GM12875 (cell line): Measurements from ENCODE around the gene IGF2BP3.

ENCODE experiments used
- H3K4me3 ChIP-seq: one replicate; pipeline ENCODE4 v1.5.1; 2011; ENCODE audit warnings: low read depth, low read length, control low read depth
- TF ChIP-seq, protein P1 (sequence below): IDR thresholded peaks from 2 replicates; pipeline ENCODE4 v1.5.1; 2011; ENCODE audit warnings: low read depth, mild to moderate bottlenecking, control low read depth, inconsistent platforms, low read length, moderate library complexity, borderline replicate concordance; ENCODE audit not compliant: insufficient read depth

IGF2BP3 gene

DNA sequence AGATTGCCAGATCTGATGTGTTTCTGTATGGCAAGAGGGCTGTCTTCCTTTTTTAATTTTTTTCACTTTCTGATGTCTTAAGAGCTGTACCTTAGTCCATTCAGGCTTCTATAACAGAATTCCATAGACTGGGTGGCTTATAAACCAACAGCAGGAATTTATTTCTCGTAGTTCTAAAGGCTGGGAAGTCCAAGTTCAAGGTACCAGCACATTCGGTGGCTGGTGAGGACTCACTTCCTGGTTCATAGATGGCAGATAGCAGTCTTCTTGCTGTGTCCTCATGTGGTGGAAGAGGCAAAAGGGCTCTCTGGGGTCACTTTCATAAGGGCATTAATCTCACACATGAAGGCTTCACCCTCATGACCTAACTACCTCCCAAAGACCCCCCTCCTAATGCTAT lies 202.9 kb downstream of the IGF2BP3 start:
- H3K4me3 ChIP-seq, result no peak overlapping the region
- TF ChIP-seq, protein P1, sequence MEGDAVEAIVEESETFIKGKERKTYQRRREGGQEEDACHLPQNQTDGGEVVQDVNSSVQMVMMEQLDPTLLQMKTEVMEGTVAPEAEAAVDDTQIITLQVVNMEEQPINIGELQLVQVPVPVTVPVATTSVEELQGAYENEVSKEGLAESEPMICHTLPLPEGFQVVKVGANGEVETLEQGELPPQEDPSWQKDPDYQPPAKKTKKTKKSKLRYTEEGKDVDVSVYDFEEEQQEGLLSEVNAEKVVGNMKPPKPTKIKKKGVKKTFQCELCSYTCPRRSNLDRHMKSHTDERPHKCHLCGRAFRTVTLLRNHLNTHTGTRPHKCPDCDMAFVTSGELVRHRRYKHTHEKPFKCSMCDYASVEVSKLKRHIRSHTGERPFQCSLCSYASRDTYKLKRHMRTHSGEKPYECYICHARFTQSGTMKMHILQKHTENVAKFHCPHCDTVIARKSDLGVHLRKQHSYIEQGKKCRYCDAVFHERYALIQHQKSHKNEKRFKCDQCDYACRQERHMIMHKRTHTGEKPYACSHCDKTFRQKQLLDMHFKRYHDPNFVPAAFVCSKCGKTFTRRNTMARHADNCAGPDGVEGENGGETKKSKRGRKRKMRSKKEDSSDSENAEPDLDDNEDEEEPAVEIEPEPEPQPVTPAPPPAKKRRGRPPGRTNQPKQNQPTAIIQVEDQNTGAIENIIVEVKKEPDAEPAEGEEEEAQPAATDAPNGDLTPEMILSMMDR, result no peak

DNA sequence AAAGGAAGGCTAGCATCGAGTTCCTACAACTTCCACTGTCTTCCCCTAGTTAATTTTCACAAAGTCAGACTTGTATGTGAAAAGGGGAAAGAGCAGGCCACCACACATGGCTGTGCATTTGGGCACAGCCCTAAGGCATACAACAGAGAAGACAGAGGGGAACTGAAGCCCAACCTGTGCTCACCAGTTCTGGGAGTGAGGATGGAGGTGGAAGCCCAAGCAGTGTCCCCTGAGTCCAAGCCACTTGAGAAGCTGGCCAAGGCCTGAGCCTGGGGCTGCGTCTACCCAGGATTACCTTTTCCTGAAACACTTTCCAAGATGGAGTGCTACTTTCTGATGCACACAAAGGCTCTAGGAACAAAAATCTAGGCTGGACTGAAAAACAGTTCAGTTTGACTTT lies 203.4 kb downstream of the IGF2BP3 start:
- H3K4me3 ChIP-seq, result no peak overlapping the region
- TF ChIP-seq, protein P1, result no peak

DNA sequence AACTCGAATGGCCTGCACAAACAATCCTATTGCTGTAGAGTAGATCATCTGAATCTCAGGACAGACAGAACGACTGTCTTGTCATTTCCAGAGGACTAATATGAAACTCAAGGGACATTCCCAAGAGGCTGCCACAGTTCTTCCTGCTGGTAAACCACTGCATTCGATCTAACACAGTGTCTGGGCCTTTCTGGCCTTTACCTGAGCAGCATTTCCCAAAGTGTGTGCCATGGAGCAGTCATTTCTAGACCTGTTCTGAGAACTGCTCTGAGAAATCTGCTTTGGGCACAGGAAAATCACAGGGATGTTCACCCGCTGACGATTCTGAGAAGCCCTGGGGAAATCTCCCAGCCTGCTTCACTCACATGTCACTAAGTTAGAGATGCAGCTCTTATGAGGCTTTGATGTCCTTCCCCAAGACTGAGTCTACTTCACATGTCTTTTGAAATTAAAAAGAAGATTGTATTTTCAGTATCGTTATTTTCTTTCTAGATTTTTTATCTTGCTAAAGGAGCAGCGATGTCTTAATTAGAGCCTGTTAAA lies 205.3 kb downstream of the IGF2BP3 start:
- TF ChIP-seq, protein P1, result no peak
- H3K4me3 ChIP-seq, result no peak overlapping the region

DNA sequence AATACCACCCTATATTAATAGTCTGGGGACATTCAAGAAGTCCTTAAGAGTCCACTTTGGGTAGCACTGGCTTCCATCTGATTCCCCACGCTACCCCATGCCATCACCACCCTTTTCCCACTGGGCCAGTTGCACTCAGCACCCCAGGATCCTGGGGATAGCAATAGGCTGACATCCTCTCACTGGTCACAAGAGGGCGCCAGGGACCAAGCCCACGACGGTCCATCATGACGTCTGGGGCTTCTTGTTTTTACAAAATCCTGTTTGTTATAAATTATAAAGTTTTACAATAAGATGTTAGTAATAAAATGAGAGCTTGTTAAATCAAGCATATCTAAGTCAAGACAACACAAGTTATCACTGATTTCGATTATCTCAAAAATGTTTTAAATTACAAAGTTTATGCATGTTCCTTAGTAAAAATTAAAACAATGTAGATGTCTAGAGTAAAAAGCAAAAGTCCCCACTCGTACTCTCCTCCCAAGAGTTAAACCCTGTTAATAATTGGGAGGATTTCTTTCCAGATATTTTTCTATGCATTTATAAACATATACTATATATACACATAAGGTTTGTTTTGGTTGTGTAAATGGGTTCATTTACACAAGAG lies 208.3 kb downstream of the IGF2BP3 start:
- H3K4me3 ChIP-seq, result no peak overlapping the region

DNA sequence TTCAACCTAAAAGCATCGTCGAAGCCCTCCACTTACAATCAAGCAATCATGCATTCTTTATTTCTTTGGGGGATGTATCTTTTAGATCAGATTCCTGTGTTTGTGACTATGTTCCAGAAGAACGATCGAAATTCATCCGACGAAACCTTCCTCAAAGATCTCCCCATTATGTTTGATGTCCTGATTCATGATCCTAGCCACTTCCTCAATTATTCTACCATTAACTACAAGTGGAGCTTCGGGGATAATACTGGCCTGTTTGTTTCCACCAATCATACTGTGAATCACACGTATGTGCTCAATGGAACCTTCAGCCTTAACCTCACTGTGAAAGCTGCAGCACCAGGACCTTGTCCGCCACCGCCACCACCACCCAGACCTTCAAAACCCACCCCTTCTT lies 209.9 kb downstream of the IGF2BP3 start:
- no peak overlapping the region for H3K4me3 ChIP-seq
- TF ChIP-seq, protein P1, result no peak

More for the DNA sequence above, 208.3 kb downstream of the IGF2BP3 start:
- TF ChIP-seq, protein P1, result peak; percentile 91
